CD4-positive, alpha-beta T cell (primary cell): ENCODE results near the gene TCHP. TPM values are rescaled to one million over a fixed set of nuclear protein-coding genes. Genes with fewer than 3 reads are reported as not detected.

Source experiments
- ATAC-seq: fragments of 200-7000 bp; cut with Tn5 transposase; one replicate; pipeline ENCODE4 v1.10.0; 2022; ENCODE audit warnings: mild to moderate bottlenecking; ENCODE audit not compliant: poor library complexity
- CTCF ChIA-PET: fragments of 350-600 bp; sonication (Branson Sonifier 250); formaldehyde crosslinking; loops from one replicate; lab custom pipeline; 2021; ENCODE audit warnings: antibody characterized with exemption, inconsistent platforms; lab: Charles Lee
- POLR2A ChIA-PET: fragments of 350-600 bp; sonication (Branson Sonifier 250); formaldehyde crosslinking; loops from one replicate; lab custom pipeline; 2021; ENCODE audit warnings: antibody characterized with exemption, inconsistent platforms; lab: Charles Lee
- DNase-seq, 14 experiments: peaks; one replicate each; pipeline ENCODE4 v3.0.0-alpha.2; 2013 to 2020; ENCODE audit warnings: mixed read lengths in 2 of 14
- H3K27ac ChIP-seq, 2 donors: one replicate each; pipeline versions ENCODE4 v1.5.1 to v1.7.0; 2013; ENCODE audit warnings: low read length in 2 of 2, low read depth in 1 of 2, mild to moderate bottlenecking in 1 of 2
- H3K27me3 ChIP-seq, 2 experiments: 1 replicate in 1 of 2; 2 replicates in 1 of 2; pipeline versions ENCODE4 v1.6.1 to v1.7.0; 2013; ENCODE audit warnings: low read length in 2 of 2, control low read depth in 1 of 2, mild to moderate bottlenecking in 1 of 2, moderate library complexity in 1 of 2; ENCODE audit not compliant: insufficient read depth in 2 of 2, control insufficient read depth in 1 of 2
- H3K36me3 ChIP-seq: one replicate; pipeline ENCODE4 v1.6.1; 2013; ENCODE audit warnings: low read length, control low read depth; ENCODE audit not compliant: insufficient read depth
- H3K4me1 ChIP-seq: one replicate; pipeline ENCODE4 v1.6.1; 2013; ENCODE audit warnings: low read length, control low read depth; ENCODE audit not compliant: insufficient read depth
- H3K4me3 ChIP-seq: one replicate; pipeline ENCODE4 v1.5.1; 2013; ENCODE audit warnings: mild to moderate bottlenecking, low read length, moderate library complexity
- H3K9me3 ChIP-seq, 2 experiments: 1 replicate in 1 of 2; 2 replicates in 1 of 2; pipeline versions ENCODE4 v1.6.1 to v1.7.0; 2013; ENCODE audit warnings: low read length in 2 of 2, mild to moderate bottlenecking in 2 of 2, control low read depth in 1 of 2, moderate library complexity in 1 of 2; ENCODE audit not compliant: control insufficient read depth in 1 of 2, insufficient read depth in 1 of 2
- H3K27ac Mint-ChIP-seq: one replicate; pipeline ENCODE4 v1.8.0; 2020; ENCODE audit warnings: mixed read lengths
- H3K27me3 Mint-ChIP-seq: one replicate; pipeline ENCODE4 v1.8.0; 2021; ENCODE audit warnings: mixed read lengths
- H3K36me3 Mint-ChIP-seq: one replicate; pipeline ENCODE4 v1.8.0; 2021; ENCODE audit warnings: low read depth, mixed read lengths
- H3K4me1 Mint-ChIP-seq: one replicate; pipeline ENCODE4 v1.8.0; 2021; ENCODE audit warnings: low read depth, mixed read lengths
- H3K4me3 Mint-ChIP-seq: one replicate; pipeline ENCODE4 v1.8.0; 2020; ENCODE audit warnings: mild to moderate bottlenecking, mixed read lengths
- H3K9me3 Mint-ChIP-seq: one replicate; pipeline ENCODE4 v1.8.0; 2020; ENCODE audit warnings: mixed read lengths
- CTCF ChIP-seq: fragments of 200-600 bp; IDR thresholded peaks from one replicate; pipeline ENCODE4 v1.8.0; 2022; ENCODE audit warnings: antibody characterized with exemption, mild to moderate bottlenecking
- intact Hi-C, 2 experiments: fragments of 100-400 bp; cut with DNase I in 1 of 2; cut with micrococcal nuclease in 1 of 2; formaldehyde crosslinking; loops; one replicate each; pipeline versions ENCODE4 v1.15.1 to v1.9.0; 2023 to 2025; cut with DNase I, micrococcal nuclease
- total RNA-seq, 174 experiments: library from RNA in 2 of 174; stranded (reverse) in 2 of 174; gene quantifications; one replicate each; pipeline ENCODE4 v1.2.3 and lab custom pipeline; 2021 to 2026

Gene TCHP
- total RNA-seq, 2 experiments from 2014 or later = 13.2 to 13.6 TPM

GRCh38 chr12:109926016-109926415 lies 25.9 kb downstream of the TCHP start:
- DNase-seq (no peak), ATAC-seq (no peak)
- Mint-ChIP-seq H3K4me3 (no peak overlapping the region), H3K4me1 (no peaks in the 10 kb centered on the region), H3K9me3 (no peaks in the 10 kb centered on the region), H3K27me3 (no peaks in the 10 kb centered on the region), H3K27ac (no peak overlapping the region), H3K36me3 (peaks cover 29% of the 10 kb centered on the region)
- H3K27me3 ChIP-seq = no peaks in the 10 kb centered on the region
- no peak overlapping the region for H3K27ac ChIP-seq
- ChIA-PET POLR2A (no interaction called here), CTCF (no interaction called here)
- intact Hi-C loops = no loop called here
- H3K4me3 ChIP-seq = no peak overlapping the region
- no peaks in the 10 kb centered on the region for H3K4me1 ChIP-seq
- no peak for TF ChIP-seq CTCF
- H3K36me3 ChIP-seq = peaks cover 24% of the 10 kb centered on the region
- no peaks in the 10 kb centered on the region for H3K9me3 ChIP-seq

GRCh38 chr12:109926488-109927210 lies 26.6 kb downstream of the TCHP start:
- H3K36me3 ChIP-seq = peaks cover 29% of the 10 kb centered on the region
- no peaks in the 10 kb centered on the region for H3K4me1 ChIP-seq
- no peak overlapping the region for H3K4me3 ChIP-seq
- ATAC-seq (no peak), DNase-seq (no peak)
- ChIA-PET CTCF (no interaction called here), POLR2A (no interaction called here)
- no peaks in the 10 kb centered on the region for H3K27me3 Mint-ChIP-seq
- no peak overlapping the region for H3K27ac ChIP-seq
- H3K9me3 ChIP-seq = no peaks in the 10 kb centered on the region
- no peaks in the 10 kb centered on the region for H3K27me3 ChIP-seq
- no peak overlapping the region for H3K4me3 Mint-ChIP-seq
- intact Hi-C loops = loop anchor here in 1 of 2 experiments (1.0 kb wide), 1 partner anchor 73 kb away; no protein-coding TSS in a partner anchor
- H3K36me3 Mint-ChIP-seq = peaks cover 34% of the 10 kb centered on the region
- no peaks in the 10 kb centered on the region for H3K9me3 Mint-ChIP-seq
- TF ChIP-seq CTCF = no peak
- no peaks in the 10 kb centered on the region for H3K4me1 Mint-ChIP-seq
- H3K27ac Mint-ChIP-seq = no peak overlapping the region

GRCh38 chr12:109927622-109928021 lies 27.5 kb downstream of the TCHP start:
- peak; percentile 68 for ATAC-seq
- H3K36me3 Mint-ChIP-seq = peaks cover 43% of the 10 kb centered on the region
- CTCF ChIA-PET = interaction anchor here (1.2 kb wide), 1 partner anchor 74 kb away, joined by 5 read pairs; no protein-coding TSS in a partner anchor

More at GRCh38 chr12:109927622-109928021, 27.5 kb downstream of the TCHP start:
- Mint-ChIP-seq H3K4me1 (no peaks in the 10 kb centered on the region), H3K27me3 (no peaks in the 10 kb centered on the region), H3K27ac (no peak overlapping the region), H3K4me3 (no peak overlapping the region), H3K9me3 (no peaks in the 10 kb centered on the region)
- peak in 12 of 14 experiments; percentile 11 to 64 (median 29) for DNase-seq
- POLR2A ChIA-PET = no interaction called here
- no peak overlapping the region for H3K27ac ChIP-seq
- H3K4me1 ChIP-seq = no peaks in the 10 kb centered on the region
- H3K4me3 ChIP-seq = no peak overlapping the region
- TF ChIP-seq CTCF = peak; percentile 48
- intact Hi-C loops = loop anchor here (1.0 to 2.0 kb wide), 2 partner anchors 74 to 75 kb away; no protein-coding TSS in a partner anchor
- no peaks in the 10 kb centered on the region for H3K9me3 ChIP-seq
- no peaks in the 10 kb centered on the region for H3K27me3 ChIP-seq
- peaks cover 35% of the 10 kb centered on the region for H3K36me3 ChIP-seq
